IMR-90 (cell line): ENCODE results near the gene ECPAS. TPM values are rescaled to one million over a fixed set of nuclear protein-coding genes. Genes with fewer than 3 reads are reported as not detected.

Experiments used
- ATAC-seq: fragments of 200-7000 bp; cut with Tn5 transposase; 2 replicates; pipeline ENCODE4 v1.9.1; 2020; ENCODE audit warnings: low read depth, mild to moderate bottlenecking, moderate library complexity
- BruUV-seq: library from RNA; stranded (reverse); fragments of 400-500 nt; replicated peaks from 2 replicates; lab custom pipeline; 2021; lab: Mats Ljungman, UMichigan
- CTCF ChIA-PET: fragments of 300-600 bp; formaldehyde crosslinking; extraction: SDS; loops from one replicate; lab custom pipeline; 2021; ENCODE audit warnings: antibody characterized with exemption; lab: Yijun Ruan, JAX
- POLR2A ChIA-PET: fragments of 300-600 bp; sonication (Branson Sonifier 250); formaldehyde crosslinking; loops from one replicate; lab custom pipeline; 2022; ENCODE audit warnings: antibody characterized with exemption; ENCODE audit not compliant: unreplicated experiment; lab: Charles Lee
- DNase-seq: peaks from one replicate; pipeline ENCODE4 v3.0.0; 2013
- H2AFZ ChIP-seq: replicated peaks from 2 replicates; pipeline ENCODE3; 2013; ENCODE audit warnings: low read length, mild to moderate bottlenecking; ENCODE audit not compliant: poor library complexity
- H2AK5ac ChIP-seq: 2 replicates; pipeline ENCODE4 v1.6.1; 2013; ENCODE audit warnings: low read depth, low read length, inconsistent platforms
- H2AK9ac ChIP-seq: replicated peaks from 2 replicates; pipeline ENCODE3; 2013; ENCODE audit warnings: mild to moderate bottlenecking, low read depth, low read length, moderate library complexity; ENCODE audit not compliant: poor library complexity
- H2BK120ac ChIP-seq: 2 replicates; pipeline ENCODE4 v1.6.1; 2013; ENCODE audit warnings: low read depth, low read length, inconsistent platforms
- H2BK15ac ChIP-seq: 3 replicates; pipeline ENCODE4 v1.6.1; 2013; ENCODE audit warnings: low read depth, low read length, inconsistent platforms
- H2BK20ac ChIP-seq: 2 replicates; pipeline ENCODE4 v1.6.1; 2013; ENCODE audit warnings: low read depth, mild to moderate bottlenecking, inconsistent platforms, low read length, moderate library complexity
- H2BK5ac ChIP-seq: 2 replicates; pipeline ENCODE4 v1.6.1; 2013; ENCODE audit warnings: mild to moderate bottlenecking, low read depth, low read length, inconsistent platforms; ENCODE audit not compliant: poor library complexity, severe bottlenecking
- H3K14ac ChIP-seq: replicated peaks from 2 replicates; pipeline ENCODE4 v1.6.1; 2013; ENCODE audit warnings: low read depth, low read length, inconsistent platforms
- H3K18ac ChIP-seq: 2 replicates; pipeline ENCODE4 v1.6.1; 2013; ENCODE audit warnings: low read depth, low read length, control low read depth
- H3K23ac ChIP-seq: 2 replicates; pipeline ENCODE4 v1.6.1; 2013; ENCODE audit warnings: low read depth, low read length, inconsistent platforms
- H3K27ac ChIP-seq: 2 replicates; pipeline ENCODE4 v1.5.1; 2013; ENCODE audit warnings: mild to moderate bottlenecking, control low read depth, low read length; ENCODE audit not compliant: insufficient read depth
- H3K27me3 ChIP-seq: 2 replicates; pipeline ENCODE4 v1.6.1; 2013; ENCODE audit warnings: low read length; ENCODE audit not compliant: control insufficient read depth, insufficient read depth
- H3K36me3 ChIP-seq: 2 replicates; pipeline ENCODE4 v1.6.1; 2013; ENCODE audit warnings: low read length, mixed read lengths; ENCODE audit not compliant: control insufficient read depth, insufficient read depth
- H3K4ac ChIP-seq: 2 replicates; pipeline ENCODE4 v1.6.1; 2013; ENCODE audit warnings: low read depth, low read length, inconsistent platforms
- H3K4me1 ChIP-seq: 2 replicates; pipeline ENCODE4 v1.6.1; 2013; ENCODE audit warnings: low read length, mixed read lengths; ENCODE audit not compliant: control insufficient read depth, insufficient read depth
- H3K4me2 ChIP-seq: 2 replicates; pipeline ENCODE4 v1.6.1; 2013; ENCODE audit warnings: low read depth, mild to moderate bottlenecking, control low read depth, low read length, moderate library complexity
- H3K4me3 ChIP-seq: 2 replicates; pipeline ENCODE4 v1.5.1; 2013; ENCODE audit warnings: low read depth, mild to moderate bottlenecking, control low read depth, low read length, moderate library complexity; ENCODE audit not compliant: insufficient read depth
- H3K56ac ChIP-seq: 2 replicates; pipeline ENCODE4 v1.6.1; 2013; ENCODE audit warnings: low read length, inconsistent platforms; ENCODE audit not compliant: insufficient read depth; ENCODE audit errors: extremely low read depth
- H3K79me1 ChIP-seq, 2 experiments: 2 replicates each; pipeline ENCODE4 v1.6.1; 2013; ENCODE audit warnings: low read length in 2 of 2, inconsistent platforms in 1 of 2, low read depth in 1 of 2
- H3K9ac ChIP-seq: 2 replicates; pipeline ENCODE4 v1.6.1; 2013; ENCODE audit warnings: low read depth, low read length, control low read depth
- H3K9me1 ChIP-seq: 2 replicates; pipeline ENCODE4 v1.6.1; 2013; ENCODE audit warnings: low read length, inconsistent platforms; ENCODE audit not compliant: insufficient read depth
- H3K9me3 ChIP-seq: 2 replicates; pipeline ENCODE4 v1.6.1; 2013; ENCODE audit warnings: low read length; ENCODE audit not compliant: control insufficient read depth, insufficient read depth
- H4K20me1 ChIP-seq: 2 replicates; pipeline ENCODE4 v1.6.1; 2013; ENCODE audit warnings: low read length, inconsistent platforms; ENCODE audit not compliant: insufficient read depth
- H4K5ac ChIP-seq: 2 replicates; pipeline ENCODE4 v1.6.1; 2013; ENCODE audit warnings: mild to moderate bottlenecking, low read depth, low read length, control low read depth
- H4K8ac ChIP-seq, 2 experiments: 2 replicates each; pipeline ENCODE4 v1.6.1; 2013; ENCODE audit warnings: low read depth in 2 of 2, low read length in 2 of 2, control low read depth in 1 of 2, inconsistent platforms in 1 of 2
- H4K91ac ChIP-seq: 2 replicates; pipeline ENCODE4 v1.6.1; 2013; ENCODE audit warnings: low read depth, low read length, inconsistent platforms; ENCODE audit not compliant: insufficient read depth
- RAD21 ChIP-seq: IDR thresholded peaks from 2 replicates; pipeline ENCODE4 v1.6.1; 2012; ENCODE audit warnings: low read length, improper control_type of control experiment
- WGBS, 2 experiments: methylation state at CpG; one replicate each; pipeline versions ENCODE4 v1.1.5 to v1.1.7; 2013; ENCODE audit warnings: missing lambda C conversion rate in 2 of 2; ENCODE audit not compliant: insufficient read length in 1 of 2; ENCODE audit errors: extremely low coverage in 2 of 2; 5-methylcytosine and 5-hydroxymethylcytosine counted together
- dilution Hi-C: fragments of 300-500 bp; cut with HindIII; formaldehyde crosslinking; loops from one replicate; pipeline ENCODE4 v1.14.3; 2018; ENCODE audit warnings: low sequenced_read_pairs; ENCODE audit not compliant: unreplicated experiment
- in situ Hi-C: fragments of 300-500 bp; cut with MboI; formaldehyde crosslinking; loops from 3 replicates; pipeline ENCODE4 v1.14.3; 2019; ENCODE audit warnings: low sequenced_read_pairs, inconsistent platforms, mixed read lengths
- intact Hi-C: fragments of 100-400 bp; cut with micrococcal nuclease; formaldehyde crosslinking; loops from 2 replicates; pipeline ENCODE4 v1.10.0; 2022
- polyA plus RNA-seq, 3 experiments: library from polyadenylated mRNA; depleted of rRNA; stranded (reverse); fragments of >200 nt; gene quantifications; 2 replicates each; pipeline ENCODE4 v1.2.3, GENCODE V29; 2012; ENCODE audit warnings: low replicate concordance in 1 of 3
- total RNA-seq: library from RNA; depleted of rRNA; stranded (reverse); fragments of >200 nt; gene quantifications from 2 replicates; pipeline ENCODE4 v1.2.3, GENCODE V29; 2012

Gene ECPAS
- total and polyA plus RNA-seq, 2 of the 4 experiments (the other 2 are of a cell fraction) = 20.1 to 54.8 TPM

GRCh38 chr9:111412280-111412679 lies 71.9 kb downstream of the ECPAS start:
- in situ Hi-C loops = no loop called here
- POLR2A ChIA-PET = no interaction called here
- Histone ChIP-seq H2AK9ac (no peak overlapping the region), H4K20me1 (no peaks in the 10 kb centered on the region), H3K9me1 (0 out of 2 replicates have a peak, but pooled peaks cover 2% of the 10 kb centered on the region), H3K4me3 (no peak overlapping the region), H3K18ac (no peak overlapping the region), H4K91ac (no peak overlapping the region), H3K9ac (no peak overlapping the region), H3K4ac (no peak overlapping the region), H2AK5ac (no peak overlapping the region), H3K36me3 (peaks cover 42% of the 10 kb centered on the region), H2BK5ac (no peak overlapping the region), H3K27ac (no peak overlapping the region), H3K4me2 (no peak overlapping the region), H3K79me1 (peaks cover 0 to 9% of the 10 kb centered on the region in 2 experiments; a peak in 3 of 4 replicates), H3K4me1 (no peaks in the 10 kb centered on the region), H2BK15ac (no peak overlapping the region), H3K14ac (no peak overlapping the region), H2BK120ac (no peak overlapping the region), H3K56ac (no peak overlapping the region), H2AFZ (no peak overlapping the region), H2BK20ac (no peak overlapping the region), H3K23ac (no peak overlapping the region), H4K5ac (no peak overlapping the region), H3K9me3 (no peaks in the 10 kb centered on the region), H4K8ac (no peak overlapping the region), H3K27me3 (no peaks in the 10 kb centered on the region)
- dilution Hi-C loops = no loop called here
- TF ChIP-seq RAD21 = no peak
- no peak for ATAC-seq
- no CpG with 5 or more reads among the region's 4 CpGs for WGBS, 2 experiments
- CTCF ChIA-PET = no interaction called here
- no peak for DNase-seq
- intact Hi-C loops = no loop called here
- no TSS peak for BruUV-seq
